COLO668 (cell line): Measurements from ENCODE around the gene RNF168.
"Not testable (repeated sequence)": the region's sequence is repeated elsewhere in the genome, so short reads cannot be mapped to it uniquely, and the experiment has no call there.

ENCODE experiments used
- DNase-seq: peaks from one replicate; lab custom pipeline; 2025; ENCODE audit not compliant: unreplicated experiment; lab: John Stamatoyannopoulos, UW

The RNF168 gene, protein sequence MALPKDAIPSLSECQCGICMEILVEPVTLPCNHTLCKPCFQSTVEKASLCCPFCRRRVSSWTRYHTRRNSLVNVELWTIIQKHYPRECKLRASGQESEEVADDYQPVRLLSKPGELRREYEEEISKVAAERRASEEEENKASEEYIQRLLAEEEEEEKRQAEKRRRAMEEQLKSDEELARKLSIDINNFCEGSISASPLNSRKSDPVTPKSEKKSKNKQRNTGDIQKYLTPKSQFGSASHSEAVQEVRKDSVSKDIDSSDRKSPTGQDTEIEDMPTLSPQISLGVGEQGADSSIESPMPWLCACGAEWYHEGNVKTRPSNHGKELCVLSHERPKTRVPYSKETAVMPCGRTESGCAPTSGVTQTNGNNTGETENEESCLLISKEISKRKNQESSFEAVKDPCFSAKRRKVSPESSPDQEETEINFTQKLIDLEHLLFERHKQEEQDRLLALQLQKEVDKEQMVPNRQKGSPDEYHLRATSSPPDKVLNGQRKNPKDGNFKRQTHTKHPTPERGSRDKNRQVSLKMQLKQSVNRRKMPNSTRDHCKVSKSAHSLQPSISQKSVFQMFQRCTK

DNA sequence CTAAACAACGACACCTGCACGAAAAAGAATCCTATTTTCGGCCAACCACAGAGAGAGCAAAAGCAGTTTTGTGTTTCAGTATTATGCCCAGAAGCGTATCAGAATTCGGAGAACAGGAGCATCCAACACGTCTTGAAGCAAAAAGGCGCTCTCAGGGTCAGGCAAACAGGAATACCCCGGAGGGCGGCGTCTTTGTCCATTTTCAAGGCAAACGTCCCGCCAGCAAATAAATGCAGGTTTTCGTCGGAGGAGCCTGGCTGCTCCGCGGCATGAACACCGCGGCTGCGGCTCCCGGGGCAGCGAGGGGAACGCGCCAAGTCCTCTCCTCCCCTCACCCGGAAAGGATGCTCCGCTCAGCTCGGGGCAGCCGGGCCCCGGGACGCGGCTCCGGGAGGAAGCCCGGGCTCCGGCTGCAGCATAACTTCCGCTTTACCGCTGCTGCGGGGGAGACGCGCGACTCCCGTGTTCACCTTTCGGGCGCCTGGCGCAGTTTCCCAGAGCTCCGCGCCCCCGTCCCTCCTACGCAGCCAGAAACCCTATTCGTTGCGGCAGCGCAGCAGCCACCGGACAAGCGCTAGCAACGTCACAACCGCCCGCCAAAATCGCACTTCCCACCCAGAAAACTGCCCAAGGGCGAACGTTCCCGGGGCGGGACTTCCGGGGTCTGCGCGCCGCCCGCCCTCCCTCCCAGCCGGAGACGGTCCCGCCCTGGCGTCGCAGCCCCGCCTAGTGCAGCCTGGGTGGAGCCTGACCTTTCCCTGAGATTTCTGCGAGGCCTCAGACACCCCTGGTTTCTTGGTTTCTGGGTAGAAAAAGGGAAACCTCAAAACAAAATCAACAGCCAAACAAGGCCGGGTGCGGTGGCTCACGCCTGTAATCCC, at the start of gene RNF168:
TSS of gene RNF168 (minus strand) at position 573 of the 881 bp plus-strand sequence. CDS start 595 bp downstream, outside the sequence.
- DNase-seq = peak; percentile 88

- DNase-seq = no peak
Observed at GRCh38 chr3:196552253-196552652, 48.7 kb upstream of the RNF168 start.

GRCh38 chr3:196550172-196550571, 46.6 kb upstream of the RNF168 start:
- not testable (repeated sequence) for DNase-seq

DNA sequence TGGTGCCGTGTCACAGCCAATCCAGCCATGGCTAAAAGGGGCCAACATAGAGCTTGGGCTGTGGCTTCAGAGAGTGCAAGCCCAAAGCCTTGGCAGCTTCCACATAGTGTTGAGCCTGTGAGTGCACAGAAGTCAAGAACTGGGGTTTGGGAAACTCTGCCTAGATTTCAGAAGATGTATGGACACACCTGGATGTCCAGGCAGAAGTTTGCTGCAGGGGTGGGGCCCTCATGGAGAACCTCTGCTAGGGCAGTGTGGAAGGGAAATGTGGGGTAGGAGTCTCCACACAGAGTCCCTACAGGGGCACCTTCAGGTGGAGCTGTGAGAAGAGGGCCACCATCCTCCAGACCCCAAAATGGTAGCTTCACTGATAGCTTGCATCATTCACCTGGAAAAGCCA, 45.7 kb upstream of the RNF168 start:
- not testable (repeated sequence) for DNase-seq

- DNase-seq = no peak
Observed at GRCh38 chr3:196547067-196547466, 43.5 kb upstream of the RNF168 start.

DNA sequence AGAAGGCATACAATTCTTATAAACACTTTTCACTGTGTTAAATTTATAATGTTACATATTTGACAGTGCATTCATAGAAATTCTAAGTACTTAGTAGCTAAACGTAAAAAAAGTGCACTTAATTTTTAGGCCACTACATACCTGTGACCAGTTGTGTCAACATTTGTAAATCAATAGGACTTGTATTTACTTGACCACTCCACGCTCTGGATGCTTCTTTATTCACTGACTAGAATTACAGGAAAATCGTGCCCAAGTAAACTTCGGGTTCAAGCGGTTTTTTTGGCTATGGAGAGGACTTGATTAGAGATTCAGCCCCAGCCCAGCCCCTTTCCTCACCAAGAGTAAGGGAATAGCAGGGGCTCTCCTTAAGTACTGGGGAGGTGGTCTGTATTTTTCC, 43.0 kb upstream of the RNF168 start:
- DNase-seq = no peak

DNA sequence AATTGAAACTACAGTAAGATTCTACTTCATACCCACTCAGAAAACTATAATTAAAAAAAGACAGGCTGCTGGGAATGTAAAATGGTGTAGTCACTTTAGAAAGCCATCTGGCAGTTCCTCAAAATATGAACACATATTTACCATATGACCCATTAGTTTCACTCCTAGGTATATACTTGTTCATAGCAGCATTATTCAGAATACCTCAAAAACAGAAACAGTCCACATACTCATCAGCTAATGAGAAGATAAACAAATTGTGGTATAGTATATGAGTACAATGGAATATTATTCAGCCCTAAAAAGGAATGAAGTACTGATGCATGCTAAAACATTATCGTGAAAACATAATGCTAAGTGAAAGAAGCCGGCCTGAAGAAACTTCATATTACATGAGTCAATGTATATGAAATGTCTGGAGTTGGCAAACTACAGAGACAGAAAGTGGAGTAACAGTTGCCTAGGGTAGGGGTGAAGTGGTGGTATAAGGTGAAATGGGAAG, 41.0 kb upstream of the RNF168 start:
- no peak for DNase-seq

DNA sequence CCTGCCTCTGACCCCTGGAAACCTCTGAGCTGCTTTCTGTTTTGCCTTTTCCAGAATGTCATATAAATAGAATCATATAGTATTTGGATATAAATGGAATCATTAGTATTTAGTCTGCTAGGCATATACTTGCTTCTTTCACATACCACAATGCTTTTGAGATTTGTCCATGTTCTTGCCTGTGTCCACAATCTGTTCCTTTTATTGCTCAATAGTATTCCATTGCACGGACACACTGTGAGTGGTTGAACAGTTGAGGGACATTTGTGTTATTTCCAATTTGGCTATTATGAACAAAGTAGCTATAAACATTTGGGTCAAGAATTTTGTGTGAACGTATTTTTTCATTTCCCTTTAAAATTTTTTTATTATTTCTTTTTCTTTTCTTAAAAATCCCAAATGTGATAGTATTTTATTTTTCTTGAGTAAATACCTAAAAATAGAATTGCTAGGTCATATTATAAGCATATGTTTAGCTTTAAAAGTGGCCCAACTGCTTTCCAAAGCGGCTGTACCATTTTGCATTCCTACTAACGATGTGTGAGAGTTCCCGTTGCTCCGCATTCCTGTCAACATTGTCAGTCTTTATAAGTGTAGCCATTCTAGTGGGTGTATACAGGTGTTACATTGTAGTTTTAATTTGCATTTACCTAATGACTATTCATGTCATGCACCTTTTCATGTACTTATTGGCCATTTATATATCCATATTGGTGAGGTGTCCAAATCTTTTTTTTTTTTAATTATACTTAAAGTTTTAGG, 38.3 kb upstream of the RNF168 start:
- no peak for DNase-seq

DNA sequence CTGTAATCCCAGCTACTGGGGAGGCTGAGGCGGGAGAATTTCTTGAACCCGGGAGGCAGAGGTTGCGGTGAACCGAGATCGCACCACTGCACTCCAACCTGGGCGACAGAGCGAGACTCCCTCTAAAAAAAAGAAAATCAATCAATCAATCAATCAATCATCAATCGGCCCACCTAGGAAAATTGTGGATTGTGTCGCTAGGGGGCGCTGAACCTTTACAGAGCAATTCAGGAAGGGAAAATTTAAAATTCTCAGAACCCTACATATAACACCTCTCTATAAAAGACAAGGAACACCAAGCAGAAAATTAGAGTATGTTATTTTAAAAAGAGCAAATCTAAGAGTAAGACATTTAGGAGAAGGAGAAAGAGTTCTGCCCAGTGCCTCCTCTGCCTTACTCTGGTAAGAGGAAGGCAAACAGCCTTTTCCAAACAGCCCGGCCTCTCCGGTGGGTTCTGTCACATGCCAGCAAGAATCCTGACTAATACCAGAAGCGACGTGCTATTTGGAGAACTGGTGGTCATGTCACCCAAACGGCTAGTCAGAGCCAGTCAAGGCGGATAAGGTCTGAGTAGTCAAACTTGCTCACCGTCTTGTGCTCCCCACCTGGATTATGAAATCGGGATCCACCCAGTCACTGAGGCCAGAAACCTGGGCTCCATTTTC, 33.9 kb upstream of the RNF168 start:
- DNase-seq = peak; percentile 5

GRCh38 chr3:196533260-196533681, 29.7 kb upstream of the RNF168 start:
- no peak for DNase-seq

GRCh38 chr3:196531418-196531817, 27.9 kb upstream of the RNF168 start:
- DNase-seq = no peak

GRCh38 chr3:196528639-196529233, 25.2 kb upstream of the RNF168 start:
- DNase-seq = peak; percentile 69

DNA sequence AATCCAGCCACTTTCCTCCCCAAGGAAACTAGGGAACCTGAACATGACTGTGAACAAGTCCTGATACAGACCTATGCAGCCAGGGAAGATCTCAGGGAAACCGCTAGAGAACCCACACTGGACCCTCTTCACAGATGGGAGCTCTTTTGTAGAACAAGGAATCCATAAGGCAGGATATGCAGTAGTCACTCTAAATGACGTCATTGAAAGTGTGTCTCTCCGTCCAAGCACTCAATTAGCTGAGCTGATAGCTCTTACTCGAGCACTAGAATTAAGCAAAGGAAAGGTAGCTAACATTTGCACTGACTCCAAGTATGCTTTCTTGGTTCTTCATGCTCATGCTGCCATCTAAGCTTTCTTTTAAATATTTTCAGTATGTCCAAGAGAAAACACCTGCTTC, 21.6 kb upstream of the RNF168 start:
- no peak for DNase-seq

DNA sequence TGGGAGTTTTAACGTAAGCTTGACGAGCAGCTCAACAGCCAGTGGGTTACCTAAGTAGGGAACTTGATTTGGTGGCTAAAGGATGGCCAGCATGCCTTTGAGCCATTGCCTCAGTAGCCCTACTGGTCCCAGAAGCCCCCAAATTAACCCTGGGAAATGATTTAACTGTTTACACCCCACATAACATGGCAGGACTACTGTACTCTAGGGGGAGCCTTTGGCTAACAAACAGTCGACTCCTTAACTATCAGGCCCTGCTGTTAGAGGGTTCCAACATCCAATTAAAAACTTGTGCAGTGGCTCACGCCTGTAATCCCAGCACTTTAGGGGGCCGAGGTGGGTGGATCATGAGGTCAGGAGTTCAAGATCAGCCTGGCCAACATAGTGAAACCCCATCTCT, 21.0 kb upstream of the RNF168 start:
- DNase-seq = no peak

- no peak for DNase-seq
Observed at GRCh38 chr3:196523841-196524240, 20.3 kb upstream of the RNF168 start.

DNA sequence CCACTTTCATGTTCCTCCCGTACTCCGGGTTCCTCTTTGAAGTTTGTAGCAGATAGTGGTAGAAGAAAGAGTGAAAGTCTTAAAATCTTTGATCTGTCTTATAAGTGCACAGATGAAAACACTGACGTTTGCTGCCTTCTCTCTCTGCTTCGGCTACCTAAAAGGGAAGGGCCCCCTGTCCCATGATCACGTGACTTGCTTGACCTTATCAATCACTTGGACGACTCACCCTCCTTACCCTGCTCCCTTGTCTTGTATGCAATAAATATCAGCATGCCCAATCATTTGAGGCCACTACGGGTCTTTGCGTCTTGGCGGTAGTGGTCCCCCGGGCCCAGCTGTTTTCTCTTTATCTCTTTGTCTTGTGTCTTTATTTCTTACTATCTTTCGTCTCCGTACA, 17.7 kb upstream of the RNF168 start:
- not testable (repeated sequence) for DNase-seq

DNA sequence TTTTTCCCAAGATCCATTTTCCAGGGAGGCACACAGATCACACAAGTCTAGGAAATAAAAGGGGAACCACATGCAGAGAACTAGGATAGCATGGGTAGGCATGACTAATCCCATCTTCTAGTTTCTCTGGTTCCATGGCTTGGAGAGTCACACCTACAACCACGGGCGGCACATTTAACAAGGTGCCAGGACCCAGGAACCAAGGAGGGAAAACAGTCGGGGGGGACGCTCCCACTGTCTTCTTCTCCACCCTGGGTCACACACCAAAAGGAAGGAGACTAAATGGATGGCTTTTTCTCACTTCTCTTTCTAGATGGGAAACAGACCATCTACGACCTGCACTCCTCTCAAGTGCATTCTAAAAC, 16.1 kb upstream of the RNF168 start:
- DNase-seq = no peak

GRCh38 chr3:196518966-196519717, 15.6 kb upstream of the RNF168 start:
- peak; percentile 33 for DNase-seq

DNA sequence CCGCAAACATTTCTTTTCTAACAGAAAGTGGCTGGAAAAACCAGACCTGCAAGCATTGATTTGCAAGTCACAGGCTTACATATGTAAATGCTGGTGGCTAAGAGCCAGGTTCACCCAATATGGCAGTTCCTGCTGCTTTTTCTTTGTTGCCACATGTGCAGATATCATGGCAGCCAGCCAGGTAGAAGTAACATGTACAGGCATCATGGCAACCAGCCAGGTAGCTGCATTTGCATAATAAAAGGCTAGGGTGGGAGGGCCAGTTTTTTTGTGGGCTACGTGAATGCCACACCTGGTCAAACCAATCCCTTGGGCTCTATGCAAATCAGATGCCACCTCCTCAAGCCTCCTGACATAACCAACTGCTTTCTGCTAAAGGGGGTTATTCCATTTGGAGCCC, 14.4 kb upstream of the RNF168 start:
- DNase-seq = peak; percentile 19
